IMR-90 (cell line): ENCODE measurements around the gene NEURL2. TPM values are rescaled to one million over a fixed set of nuclear protein-coding genes. Genes with fewer than 3 reads are reported as not detected.
A peak's percentile ranks its signal among the peaks of the same experiment; 100 is the strongest.

Experiments
- ATAC-seq: fragments of 200-7000 bp; cut with Tn5 transposase; 2 replicates; pipeline ENCODE4 v1.9.1; 2020; ENCODE audit warnings: low read depth, mild to moderate bottlenecking, moderate library complexity
- BruUV-seq: library from RNA; stranded (reverse); fragments of 400-500 nt; replicated peaks from 2 replicates; lab custom pipeline; 2021; lab: Mats Ljungman, UMichigan
- CTCF ChIA-PET: fragments of 300-600 bp; formaldehyde crosslinking; extraction: SDS; loops from one replicate; lab custom pipeline; 2021; ENCODE audit warnings: antibody characterized with exemption; lab: Yijun Ruan, JAX
- POLR2A ChIA-PET: fragments of 300-600 bp; sonication (Branson Sonifier 250); formaldehyde crosslinking; loops from one replicate; lab custom pipeline; 2022; ENCODE audit warnings: antibody characterized with exemption; ENCODE audit not compliant: unreplicated experiment; lab: Charles Lee
- DNase-seq: peaks from one replicate; pipeline ENCODE4 v3.0.0; 2013
- H2AFZ ChIP-seq: replicated peaks from 2 replicates; pipeline ENCODE3; 2013; ENCODE audit warnings: low read length, mild to moderate bottlenecking; ENCODE audit not compliant: poor library complexity
- H2AK5ac ChIP-seq: 2 replicates; pipeline ENCODE4 v1.6.1; 2013; ENCODE audit warnings: low read depth, low read length, inconsistent platforms
- H2AK9ac ChIP-seq: replicated peaks from 2 replicates; pipeline ENCODE3; 2013; ENCODE audit warnings: mild to moderate bottlenecking, low read depth, low read length, moderate library complexity; ENCODE audit not compliant: poor library complexity
- H2BK120ac ChIP-seq: 2 replicates; pipeline ENCODE4 v1.6.1; 2013; ENCODE audit warnings: low read depth, low read length, inconsistent platforms
- H2BK15ac ChIP-seq: 3 replicates; pipeline ENCODE4 v1.6.1; 2013; ENCODE audit warnings: low read depth, low read length, inconsistent platforms
- H2BK20ac ChIP-seq: 2 replicates; pipeline ENCODE4 v1.6.1; 2013; ENCODE audit warnings: low read depth, mild to moderate bottlenecking, inconsistent platforms, low read length, moderate library complexity
- H2BK5ac ChIP-seq: 2 replicates; pipeline ENCODE4 v1.6.1; 2013; ENCODE audit warnings: mild to moderate bottlenecking, low read depth, low read length, inconsistent platforms; ENCODE audit not compliant: poor library complexity, severe bottlenecking
- H3K14ac ChIP-seq: replicated peaks from 2 replicates; pipeline ENCODE4 v1.6.1; 2013; ENCODE audit warnings: low read depth, low read length, inconsistent platforms
- H3K18ac ChIP-seq: 2 replicates; pipeline ENCODE4 v1.6.1; 2013; ENCODE audit warnings: low read depth, low read length, control low read depth
- H3K23ac ChIP-seq: 2 replicates; pipeline ENCODE4 v1.6.1; 2013; ENCODE audit warnings: low read depth, low read length, inconsistent platforms
- H3K27ac ChIP-seq: 2 replicates; pipeline ENCODE4 v1.5.1; 2013; ENCODE audit warnings: mild to moderate bottlenecking, control low read depth, low read length; ENCODE audit not compliant: insufficient read depth
- H3K27me3 ChIP-seq: 2 replicates; pipeline ENCODE4 v1.6.1; 2013; ENCODE audit warnings: low read length; ENCODE audit not compliant: control insufficient read depth, insufficient read depth
- H3K36me3 ChIP-seq: 2 replicates; pipeline ENCODE4 v1.6.1; 2013; ENCODE audit warnings: low read length, mixed read lengths; ENCODE audit not compliant: control insufficient read depth, insufficient read depth
- H3K4ac ChIP-seq: 2 replicates; pipeline ENCODE4 v1.6.1; 2013; ENCODE audit warnings: low read depth, low read length, inconsistent platforms
- H3K4me1 ChIP-seq: 2 replicates; pipeline ENCODE4 v1.6.1; 2013; ENCODE audit warnings: low read length, mixed read lengths; ENCODE audit not compliant: control insufficient read depth, insufficient read depth
- H3K4me2 ChIP-seq: 2 replicates; pipeline ENCODE4 v1.6.1; 2013; ENCODE audit warnings: low read depth, mild to moderate bottlenecking, control low read depth, low read length, moderate library complexity
- H3K4me3 ChIP-seq: 2 replicates; pipeline ENCODE4 v1.5.1; 2013; ENCODE audit warnings: low read depth, mild to moderate bottlenecking, control low read depth, low read length, moderate library complexity; ENCODE audit not compliant: insufficient read depth
- H3K56ac ChIP-seq: 2 replicates; pipeline ENCODE4 v1.6.1; 2013; ENCODE audit warnings: low read length, inconsistent platforms; ENCODE audit not compliant: insufficient read depth; ENCODE audit errors: extremely low read depth
- H3K79me1 ChIP-seq, 2 experiments: 2 replicates each; pipeline ENCODE4 v1.6.1; 2013; ENCODE audit warnings: low read length in 2 of 2, inconsistent platforms in 1 of 2, low read depth in 1 of 2
- H3K9ac ChIP-seq: 2 replicates; pipeline ENCODE4 v1.6.1; 2013; ENCODE audit warnings: low read depth, low read length, control low read depth
- H3K9me1 ChIP-seq: 2 replicates; pipeline ENCODE4 v1.6.1; 2013; ENCODE audit warnings: low read length, inconsistent platforms; ENCODE audit not compliant: insufficient read depth
- H3K9me3 ChIP-seq: 2 replicates; pipeline ENCODE4 v1.6.1; 2013; ENCODE audit warnings: low read length; ENCODE audit not compliant: control insufficient read depth, insufficient read depth
- H4K20me1 ChIP-seq: 2 replicates; pipeline ENCODE4 v1.6.1; 2013; ENCODE audit warnings: low read length, inconsistent platforms; ENCODE audit not compliant: insufficient read depth
- H4K5ac ChIP-seq: 2 replicates; pipeline ENCODE4 v1.6.1; 2013; ENCODE audit warnings: mild to moderate bottlenecking, low read depth, low read length, control low read depth
- H4K8ac ChIP-seq, 2 experiments: 2 replicates each; pipeline ENCODE4 v1.6.1; 2013; ENCODE audit warnings: low read depth in 2 of 2, low read length in 2 of 2, control low read depth in 1 of 2, inconsistent platforms in 1 of 2
- H4K91ac ChIP-seq: 2 replicates; pipeline ENCODE4 v1.6.1; 2013; ENCODE audit warnings: low read depth, low read length, inconsistent platforms; ENCODE audit not compliant: insufficient read depth
- BHLHE40 ChIP-seq: fragments of 150-350 bp; IDR thresholded peaks from 2 replicates; pipeline ENCODE4 v1.6.1; 2016; ENCODE audit warnings: mild to moderate bottlenecking, low read depth, low read length
- CHD1 ChIP-seq: IDR thresholded peaks from 2 replicates; pipeline ENCODE4 v1.6.1; 2012; ENCODE audit warnings: low read depth, low read length, improper control_type of control experiment
- CTCF ChIP-seq: conservative IDR thresholded peaks from 2 replicates; pipeline ENCODE4 v1.5.1; 2012; ENCODE audit warnings: mild to moderate bottlenecking, low read depth, low read length, improper control_type of control experiment
- FOS ChIP-seq: fragments of 150-350 bp; IDR thresholded peaks from 2 replicates; pipeline ENCODE4 v1.6.1; 2016; ENCODE audit warnings: low read depth, low read length
- MAFK ChIP-seq: IDR thresholded peaks from 2 replicates; pipeline ENCODE4 v1.6.1; 2012; ENCODE audit warnings: low read depth, low read length, improper control_type of control experiment
- NFE2L2 ChIP-seq: fragments of 150-350 bp; IDR thresholded peaks from 2 replicates; pipeline ENCODE4 v1.6.1; 2016; ENCODE audit warnings: low read depth, mild to moderate bottlenecking, low read length
- WGBS, 2 experiments: methylation state at CpG; one replicate each; pipeline versions ENCODE4 v1.1.5 to v1.1.7; 2013; ENCODE audit warnings: missing lambda C conversion rate in 2 of 2; ENCODE audit not compliant: insufficient read length in 1 of 2; ENCODE audit errors: extremely low coverage in 2 of 2; 5-methylcytosine and 5-hydroxymethylcytosine counted together
- dilution Hi-C: fragments of 300-500 bp; cut with HindIII; formaldehyde crosslinking; loops from one replicate; pipeline ENCODE4 v1.14.3; 2018; ENCODE audit warnings: low sequenced_read_pairs; ENCODE audit not compliant: unreplicated experiment
- in situ Hi-C: fragments of 300-500 bp; cut with MboI; formaldehyde crosslinking; loops from 3 replicates; pipeline ENCODE4 v1.14.3; 2019; ENCODE audit warnings: low sequenced_read_pairs, inconsistent platforms, mixed read lengths
- intact Hi-C: fragments of 100-400 bp; cut with micrococcal nuclease; formaldehyde crosslinking; loops from 2 replicates; pipeline ENCODE4 v1.10.0; 2022
- polyA plus RNA-seq, 3 experiments: library from polyadenylated mRNA; depleted of rRNA; stranded (reverse); fragments of >200 nt; gene quantifications; 2 replicates each; pipeline ENCODE4 v1.2.3, GENCODE V29; 2012; ENCODE audit warnings: low replicate concordance in 1 of 3
- total RNA-seq: library from RNA; depleted of rRNA; stranded (reverse); fragments of >200 nt; gene quantifications from 2 replicates; pipeline ENCODE4 v1.2.3, GENCODE V29; 2012

NEURL2 gene
- total and polyA plus RNA-seq, 2 of the 4 experiments (the other 2 are of a cell fraction), result 1.1 to 2.5 TPM

- TF ChIP-seq CTCF, result no peak
- TF ChIP-seq BHLHE40, result peak; percentile 46; the same call in 1 of the 2 replicates
- TF ChIP-seq MAFK, result peak; percentile 33; the same call in 1 of the 2 replicates
These were observed 33.7 kb downstream of the NEURL2 start, which contains the start of the genes ACOT8 and ZSWIM3 (continued) for GRCh38 chr20:45857114-45857881.

GRCh38 chr20:45853484-45853883 is 37.5 kb downstream of the NEURL2 start:
- Histone ChIP-seq H3K9me3 (no peaks in the 10 kb centered on the region), H3K23ac (no peak overlapping the region), H2BK15ac (no peak overlapping the region), H3K56ac (no peak overlapping the region), H3K9ac (no peak overlapping the region), H3K27me3 (no peaks in the 10 kb centered on the region), H3K4me2 (no peak overlapping the region), H3K4ac (no peak overlapping the region), H3K14ac (no peak overlapping the region), H3K4me3 (no peak overlapping the region), H2BK20ac (no peak overlapping the region), H3K27ac (no peak overlapping the region), H4K8ac (no peak overlapping the region), H2BK5ac (no peak overlapping the region), H2AK9ac (no peak overlapping the region), H4K20me1 (peaks cover 5% of the 10 kb centered on the region; the same call in 1 of the 2 replicates), H3K79me1 (peaks cover 21 to 61% of the 10 kb centered on the region in 2 experiments), H3K4me1 (peaks cover 6% of the 10 kb centered on the region; the same call in 1 of the 2 replicates), H4K5ac (no peak overlapping the region), H2AK5ac (no peak overlapping the region), H2AFZ (no peak overlapping the region), H2BK120ac (no peak overlapping the region), H3K9me1 (peaks cover 14% of the 10 kb centered on the region), H3K18ac (no peak overlapping the region), H4K91ac (no peak overlapping the region), H3K36me3 (peaks cover 19% of the 10 kb centered on the region)
- DNase-seq, result no peak
- intact Hi-C loops (no loop called here), in situ Hi-C loops (no loop called here), dilution Hi-C loops (no loop called here)
- ChIA-PET POLR2A (no interaction called here), CTCF (no interaction called here)
- WGBS, 2 experiments, result no CpG with 5 or more reads among the region's 2 CpGs
- ATAC-seq, result no peak
- TF ChIP-seq FOS, result no peak
- no peak for TF ChIP-seq CHD1
- no peak for TF ChIP-seq NFE2L2
- BruUV-seq, result no TSS peak
